SU-DHL-6 (cell line): ENCODE results near the gene CTBS.

Experiments
- H2AFZ ChIP-seq: fragments of 200-600 bp; sonication (generic); 2 replicates; pipeline ENCODE4 v1.6.1; 2014; ENCODE audit warnings: low read depth, mild to moderate bottlenecking, moderate library complexity, mixed read lengths, antibody characterized with exemption, low read length; ENCODE audit not compliant: severe bottlenecking
- H3F3A ChIP-seq: fragments of 200-600 bp; shearing (Covaris generic); 2 replicates; pipeline ENCODE4 v1.6.0; 2016; ENCODE audit warnings: antibody characterized with exemption, mild to moderate bottlenecking; ENCODE audit not compliant: insufficient read depth
- H3K27ac ChIP-seq: fragments of 200-600 bp; sonication (generic); 2 replicates; pipeline ENCODE4 v1.5.1; 2016; ENCODE audit warnings: low read depth, mild to moderate bottlenecking, low read length, moderate library complexity, mixed read lengths
- H3K27me3 ChIP-seq: fragments of 200-600 bp; sonication (generic), shearing (Covaris generic); 2 replicates; pipeline ENCODE4 v1.6.0; 2014; ENCODE audit warnings: mild to moderate bottlenecking, low read length
- H3K36me3 ChIP-seq: fragments of 200-600 bp; sonication (generic); 2 replicates; pipeline ENCODE4 v1.6.1; 2014; ENCODE audit warnings: mild to moderate bottlenecking, low read length, mixed read lengths
- H3K4me2 ChIP-seq: fragments of 300-600, 200-600 bp; shearing (Covaris generic), sonication (generic); 2 replicates; pipeline ENCODE4 v1.6.0; 2014; ENCODE audit warnings: low read length, low read depth, mild to moderate bottlenecking; ENCODE audit not compliant: poor library complexity, severe bottlenecking
- H3K4me3 ChIP-seq: fragments of 200-600 bp; sonication (generic); 2 replicates; pipeline ENCODE4 v1.5.1; 2014; ENCODE audit warnings: antibody characterized with exemption, low read length, mild to moderate bottlenecking, mixed read lengths; ENCODE audit not compliant: insufficient read depth, poor library complexity, severe bottlenecking
- H3K79me2 ChIP-seq: fragments of 200-600 bp; sonication (generic); 2 replicates; pipeline ENCODE4 v1.6.1; 2014; ENCODE audit warnings: mild to moderate bottlenecking, low read length, moderate library complexity; ENCODE audit not compliant: insufficient read depth
- H3K9ac ChIP-seq: fragments of 200-600 bp; sonication (generic); 2 replicates; pipeline ENCODE4 v1.7.0; 2014; ENCODE audit warnings: mild to moderate bottlenecking, low read length
- H3K9me2 ChIP-seq: fragments of 200-600 bp; sonication (generic); replicated peaks from 2 replicates; pipeline ENCODE4 v1.6.1; 2014; ENCODE audit warnings: low read length; ENCODE audit not compliant: insufficient read depth
- H3K9me3 ChIP-seq: fragments of 200-600 bp; sonication (generic); 2 replicates; pipeline ENCODE4 v1.6.1; 2014; ENCODE audit warnings: low read length, mixed read lengths; ENCODE audit not compliant: insufficient read depth
- H4K20me1 ChIP-seq: fragments of 200-600 bp; sonication (generic); 2 replicates; pipeline ENCODE4 v1.6.1; 2014; ENCODE audit warnings: low read depth, mild to moderate bottlenecking, antibody characterized with exemption, low read length, moderate library complexity, mixed read lengths
- CTCF ChIP-seq: fragments of 200-600 bp; sonication (generic); IDR thresholded peaks from one replicate; pipeline ENCODE4 v1.5.1; 2017; ENCODE audit warnings: antibody characterized with exemption, mild to moderate bottlenecking, low read length, moderate library complexity; ENCODE audit not compliant: insufficient read depth, poor library complexity, severe bottlenecking
- EZH2phosphoT487 ChIP-seq: fragments of 200-600 bp; sonication (generic), shearing (Covaris generic); conservative IDR thresholded peaks from 2 replicates; pipeline ENCODE4 v1.6.1; 2018; ENCODE audit warnings: mild to moderate bottlenecking, antibody characterized with exemption, low read length, moderate library complexity, mixed read lengths

The CTBS gene

GRCh38 chr1:84619383-84620102 is 45.3 kb upstream of the CTBS start:
- Histone ChIP-seq H3F3A (no peaks in the 10 kb centered on the region), H3K4me2 (no peak overlapping the region), H3K9ac (no peak overlapping the region), H3K79me2 (no peaks in the 10 kb centered on the region), H4K20me1 (no peaks in the 10 kb centered on the region), H3K9me2 (no peaks in the 10 kb centered on the region), H3K9me3 (peaks cover 4% of the 10 kb centered on the region; the same call in 1 of the 2 replicates), H3K4me3 (no peak overlapping the region), H2AFZ (no peak overlapping the region), H3K27ac (no peak overlapping the region), H3K36me3 (no peaks in the 10 kb centered on the region), H3K27me3 (no peaks in the 10 kb centered on the region)
- TF ChIP-seq CTCF (no peak), EZH2phosphoT487 (no peak)

GRCh38 chr1:84617349-84617748 is 43.1 kb upstream of the CTBS start:
- Histone ChIP-seq H3K27ac (no peak overlapping the region), H3K27me3 (no peaks in the 10 kb centered on the region), H3K9ac (no peak overlapping the region), H3K9me2 (no peaks in the 10 kb centered on the region), H3K4me3 (no peak overlapping the region), H3F3A (no peaks in the 10 kb centered on the region), H2AFZ (no peak overlapping the region), H3K79me2 (no peaks in the 10 kb centered on the region), H4K20me1 (no peaks in the 10 kb centered on the region), H3K36me3 (no peaks in the 10 kb centered on the region), H3K4me2 (no peak overlapping the region), H3K9me3 (peaks cover 16% of the 10 kb centered on the region; the same call in 1 of the 2 replicates)
- no peak for TF ChIP-seq EZH2phosphoT487
- TF ChIP-seq CTCF = no peak

GRCh38 chr1:84615790-84616189 is 41.5 kb upstream of the CTBS start:
- Histone ChIP-seq H3K36me3 (no peaks in the 10 kb centered on the region), H2AFZ (no peak overlapping the region), H3K79me2 (no peaks in the 10 kb centered on the region), H3K4me3 (no peak overlapping the region), H3K9ac (no peak overlapping the region), H3K9me2 (no peaks in the 10 kb centered on the region), H3K4me2 (no peak overlapping the region), H3K27me3 (no peaks in the 10 kb centered on the region), H3F3A (no peaks in the 10 kb centered on the region), H4K20me1 (no peaks in the 10 kb centered on the region), H3K27ac (no peak overlapping the region), H3K9me3 (peaks cover 16% of the 10 kb centered on the region; the same call in 1 of the 2 replicates)
- TF ChIP-seq CTCF (no peak), EZH2phosphoT487 (no peak)
